Fibroblast of the aortic adventitia (primary cell): ENCODE measurements around the gene TMEM132D. TPM values are rescaled to one million over a fixed set of nuclear protein-coding genes. Genes with fewer than 3 reads are reported as not detected.

ENCODE experiments used
- DNase-seq: peaks from one replicate; pipeline ENCODE4 v3.0.0-alpha.2; 2010; ENCODE audit warnings: low read depth
- H3K4me3 ChIP-seq: 2 replicates; pipeline ENCODE4 v1.5.1; 2011; ENCODE audit warnings: low read depth, mild to moderate bottlenecking, control low read depth, low read length, moderate library complexity
- total RNA-seq: library from RNA; depleted of rRNA; stranded (reverse); fragments of >200 nt; gene quantifications from 2 replicates; pipeline ENCODE4 v1.2.3, GENCODE V29; 2012; ENCODE audit warnings: low replicate concordance
- TF ChIP-seq, protein P1 (sequence below): IDR thresholded peaks from 2 replicates; pipeline ENCODE4 v1.5.1; 2011; ENCODE audit warnings: mild to moderate bottlenecking, low read length, control low read depth, inconsistent platforms; ENCODE audit not compliant: insufficient read depth

Gene TMEM132D
- total RNA-seq, 1 donor, result not detected

DNA sequence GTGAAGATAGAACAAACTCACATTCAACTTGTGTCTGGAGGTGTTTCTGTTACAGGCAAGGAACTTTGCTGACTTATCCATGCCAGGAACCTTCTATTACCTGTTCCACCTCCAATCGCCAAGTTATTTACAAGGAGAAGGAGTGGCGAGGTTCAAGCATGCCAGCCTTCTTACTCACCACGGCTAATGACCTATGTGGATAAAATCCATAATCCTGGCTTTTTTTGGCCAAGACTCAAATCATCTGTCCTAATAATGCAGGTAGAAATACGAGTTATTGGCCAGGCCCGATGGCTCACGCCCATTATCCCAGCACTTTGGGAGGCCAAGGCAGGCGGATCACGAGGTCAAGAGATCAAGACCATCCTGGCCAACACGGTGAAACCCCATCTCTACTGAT, 241.6 kb downstream of the TMEM132D start:
- no peak for DNase-seq
- TF ChIP-seq, protein P1, sequence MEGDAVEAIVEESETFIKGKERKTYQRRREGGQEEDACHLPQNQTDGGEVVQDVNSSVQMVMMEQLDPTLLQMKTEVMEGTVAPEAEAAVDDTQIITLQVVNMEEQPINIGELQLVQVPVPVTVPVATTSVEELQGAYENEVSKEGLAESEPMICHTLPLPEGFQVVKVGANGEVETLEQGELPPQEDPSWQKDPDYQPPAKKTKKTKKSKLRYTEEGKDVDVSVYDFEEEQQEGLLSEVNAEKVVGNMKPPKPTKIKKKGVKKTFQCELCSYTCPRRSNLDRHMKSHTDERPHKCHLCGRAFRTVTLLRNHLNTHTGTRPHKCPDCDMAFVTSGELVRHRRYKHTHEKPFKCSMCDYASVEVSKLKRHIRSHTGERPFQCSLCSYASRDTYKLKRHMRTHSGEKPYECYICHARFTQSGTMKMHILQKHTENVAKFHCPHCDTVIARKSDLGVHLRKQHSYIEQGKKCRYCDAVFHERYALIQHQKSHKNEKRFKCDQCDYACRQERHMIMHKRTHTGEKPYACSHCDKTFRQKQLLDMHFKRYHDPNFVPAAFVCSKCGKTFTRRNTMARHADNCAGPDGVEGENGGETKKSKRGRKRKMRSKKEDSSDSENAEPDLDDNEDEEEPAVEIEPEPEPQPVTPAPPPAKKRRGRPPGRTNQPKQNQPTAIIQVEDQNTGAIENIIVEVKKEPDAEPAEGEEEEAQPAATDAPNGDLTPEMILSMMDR, result no peak
- no peak overlapping the region for H3K4me3 ChIP-seq

- DNase-seq, result no peak
- TF ChIP-seq, protein P1, result no peak
These were observed 242.9 kb downstream of the TMEM132D start for GRCh38 chr12:129660946-129661345.

GRCh38 chr12:129659961-129660622, 243.7 kb downstream of the TMEM132D start:
- TF ChIP-seq, protein P1, result no peak
- H3K4me3 ChIP-seq, result no peak overlapping the region
- DNase-seq, result no peak

More at GRCh38 chr12:129660946-129661345, 242.9 kb downstream of the TMEM132D start:
- no peak overlapping the region for H3K4me3 ChIP-seq

DNA sequence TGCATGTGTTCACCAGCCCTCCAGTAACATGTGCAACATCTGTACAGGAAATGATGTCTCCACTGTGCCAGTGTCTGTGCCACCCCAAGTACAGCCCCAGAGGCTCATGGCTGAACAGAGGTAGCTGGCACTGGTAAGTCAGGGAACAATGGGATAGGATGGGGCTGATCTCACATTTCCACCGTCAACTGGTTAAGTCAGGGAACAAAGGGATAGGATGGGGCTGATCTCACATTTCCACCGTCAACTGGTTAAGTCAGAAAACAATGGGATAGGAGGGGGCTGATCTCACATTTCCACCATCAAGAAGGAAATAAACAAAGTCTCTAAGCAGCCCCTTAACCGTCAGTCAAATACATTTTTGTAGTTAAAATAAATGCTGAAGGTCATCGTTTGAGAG, 246.6 kb downstream of the TMEM132D start:
- TF ChIP-seq, protein P1, result no peak
- DNase-seq, result no peak
- no peak overlapping the region for H3K4me3 ChIP-seq

DNA sequence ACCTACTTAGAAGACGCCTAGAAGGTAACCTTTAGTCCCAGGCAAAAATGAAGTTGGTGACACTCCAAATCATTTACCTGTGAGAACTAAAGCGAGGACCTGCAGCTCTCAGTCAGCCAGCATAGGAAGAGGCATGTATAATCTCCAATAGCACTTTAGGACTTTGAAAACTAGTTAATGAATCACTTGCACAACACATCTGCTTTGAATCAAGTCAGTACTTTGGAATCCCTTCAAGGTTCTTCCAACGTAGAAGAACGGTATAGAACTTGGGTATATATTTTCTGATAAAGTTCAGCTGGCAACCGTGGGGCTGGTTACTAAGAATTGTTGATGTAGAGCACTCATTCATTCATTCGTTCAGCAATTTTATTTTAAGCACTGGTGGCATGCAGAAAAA, 251.9 kb downstream of the TMEM132D start:
- H3K4me3 ChIP-seq, result no peak overlapping the region
- DNase-seq, result no peak
- TF ChIP-seq, protein P1, result no peak

DNA sequence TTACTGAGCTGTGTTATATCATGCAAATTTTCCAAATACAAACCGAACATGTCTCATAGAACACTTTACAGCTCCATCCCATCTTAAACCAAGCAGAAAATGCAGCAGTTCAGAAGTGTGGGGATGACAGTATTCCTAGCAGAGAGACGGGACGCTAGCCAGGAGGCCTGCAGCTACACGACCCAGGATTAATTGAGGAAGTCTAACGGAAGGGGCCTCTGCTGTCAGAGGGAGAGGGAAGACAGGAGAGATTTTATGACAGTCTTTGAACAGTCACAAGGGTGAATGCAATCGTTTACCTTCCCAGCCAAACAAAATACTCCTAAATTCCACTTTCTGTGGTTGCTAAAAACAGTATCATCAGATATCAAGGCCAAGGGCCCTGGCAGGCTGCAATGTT, 261.9 kb downstream of the TMEM132D start:
- no peak for DNase-seq
- no peak overlapping the region for H3K4me3 ChIP-seq

More for the DNA sequence above, 261.9 kb downstream of the TMEM132D start:
- TF ChIP-seq, protein P1, result no peak
